MM.1S (cell line): Measurements from ENCODE around the gene NDST4.

Experiments
- DNase-seq: peaks from one replicate; pipeline ENCODE4 v3.0.0-alpha.2; 2015
- H2AFZ ChIP-seq: fragments of 300-600 bp; sonication (generic); 2 replicates; pipeline ENCODE4 v1.6.0; 2016; ENCODE audit warnings: antibody characterized with exemption, low read length
- H3F3A ChIP-seq: fragments of 300-600 bp; sonication (generic); 2 replicates; pipeline ENCODE4 v1.6.1; 2016; ENCODE audit warnings: mild to moderate bottlenecking, antibody characterized with exemption, low read length, moderate library complexity, mixed read lengths; ENCODE audit not compliant: insufficient read depth
- H3K27ac ChIP-seq: fragments of 300-600 bp; sonication (generic); 2 replicates; pipeline ENCODE4 v1.5.1; 2016; ENCODE audit warnings: mild to moderate bottlenecking, low read length
- H3K27me3 ChIP-seq: fragments of 300-600 bp; sonication (generic); replicated peaks from 2 replicates; pipeline ENCODE4 v1.6.0; 2016; ENCODE audit warnings: low read length; ENCODE audit not compliant: insufficient read depth
- H3K36me3 ChIP-seq: fragments of 300-600 bp; sonication (generic); replicated peaks from 2 replicates; pipeline ENCODE4 v1.6.1; 2016; ENCODE audit warnings: mild to moderate bottlenecking, low read length, mixed read lengths; ENCODE audit not compliant: insufficient read depth
- H3K4me1 ChIP-seq: fragments of 300-600 bp; sonication (generic); 2 replicates; pipeline ENCODE4 v1.6.1; 2016; ENCODE audit warnings: low read length, mixed read lengths
- H3K4me2 ChIP-seq: fragments of 300-600 bp; sonication (generic); 2 replicates; pipeline ENCODE4 v1.6.0; 2016; ENCODE audit warnings: low read depth, low read length
- H3K4me3 ChIP-seq: fragments of 300-600 bp; sonication (generic); 2 replicates; pipeline ENCODE4 v1.5.1; 2016; ENCODE audit warnings: low read length, mixed read lengths
- H3K79me2 ChIP-seq: fragments of 300-600 bp; sonication (generic); 2 replicates; pipeline ENCODE4 v1.6.1; 2016; ENCODE audit warnings: mixed run types, low read length, mixed read lengths
- H3K9ac ChIP-seq: fragments of 300-600 bp; sonication (generic); 2 replicates; pipeline ENCODE4 v1.6.1; 2016; ENCODE audit warnings: low read length, mixed read lengths
- H3K9me2 ChIP-seq: fragments of 300-600 bp; sonication (generic); replicated peaks from 2 replicates; pipeline ENCODE4 v1.6.1; 2016; ENCODE audit warnings: mild to moderate bottlenecking, low read length, mixed read lengths; ENCODE audit not compliant: insufficient read depth
- H3K9me3 ChIP-seq: fragments of 300-600 bp; sonication (generic); replicated peaks from 2 replicates; pipeline ENCODE4 v1.6.1; 2016; ENCODE audit warnings: mild to moderate bottlenecking, low read length, mixed read lengths; ENCODE audit not compliant: insufficient read depth
- H4K20me1 ChIP-seq: fragments of 300-600 bp; sonication (generic); 2 replicates; pipeline ENCODE4 v1.6.1; 2016; ENCODE audit warnings: mild to moderate bottlenecking, low read length, moderate library complexity, mixed read lengths; ENCODE audit not compliant: insufficient read depth
- CTCF ChIP-seq: fragments of 300-600 bp; sonication (generic); IDR thresholded peaks from 2 replicates; pipeline ENCODE4 v1.5.1; 2016; ENCODE audit warnings: antibody characterized with exemption, low read length, mixed read lengths
- EZH2 ChIP-seq: fragments of 300-600 bp; sonication (generic); optimal IDR thresholded peaks from 2 replicates; pipeline ENCODE3; 2017; ENCODE audit warnings: low read depth, mild to moderate bottlenecking, antibody characterized with exemption, low read length, mixed read lengths
- EZH2phosphoT487 ChIP-seq: fragments of 300-600 bp; sonication (generic); IDR thresholded peaks from 2 replicates; pipeline ENCODE4 v1.6.1; 2018; ENCODE audit warnings: antibody characterized with exemption, low read length

Gene NDST4

GRCh38 chr4:114886761-114887160 is 226.7 kb downstream of the NDST4 start:
- no peak overlapping the region for H2AFZ ChIP-seq
- no peaks in the 10 kb centered on the region for H3K27me3 ChIP-seq
- no peak overlapping the region for H3K4me3 ChIP-seq
- H3K9me3 ChIP-seq: no peaks in the 10 kb centered on the region
- DNase-seq: no peak
- H3K4me1 ChIP-seq: no peaks in the 10 kb centered on the region
- no peak overlapping the region for H3K9ac ChIP-seq
- H4K20me1 ChIP-seq: no peaks in the 10 kb centered on the region
- H3K79me2 ChIP-seq: no peaks in the 10 kb centered on the region
- no peak overlapping the region for H3K27ac ChIP-seq
- no peak for TF ChIP-seq CTCF
- TF ChIP-seq EZH2phosphoT487: no peak
- TF ChIP-seq EZH2: no peak
- H3K4me2 ChIP-seq: no peak overlapping the region
- no peaks in the 10 kb centered on the region for H3K36me3 ChIP-seq
- H3K9me2 ChIP-seq: no peaks in the 10 kb centered on the region
- H3F3A ChIP-seq: no peaks in the 10 kb centered on the region

- H3K27ac ChIP-seq: no peak overlapping the region
- TF ChIP-seq CTCF (no peak), EZH2phosphoT487 (no peak), EZH2 (no peak)
- H3K79me2 ChIP-seq: no peaks in the 10 kb centered on the region
- no peak overlapping the region for H3K4me3 ChIP-seq
- no peaks in the 10 kb centered on the region for H3K27me3 ChIP-seq
- H3K4me2 ChIP-seq: no peak overlapping the region
- no peaks in the 10 kb centered on the region for H4K20me1 ChIP-seq
- H3K9me2 ChIP-seq: no peaks in the 10 kb centered on the region
- no peak overlapping the region for H2AFZ ChIP-seq
- no peaks in the 10 kb centered on the region for H3K36me3 ChIP-seq
- H3K9ac ChIP-seq: no peak overlapping the region
- H3F3A ChIP-seq: no peaks in the 10 kb centered on the region
- H3K9me3 ChIP-seq: no peaks in the 10 kb centered on the region
- H3K4me1 ChIP-seq: no peaks in the 10 kb centered on the region
- DNase-seq: no peak
Measured at GRCh38 chr4:114883641-114884040, 229.8 kb downstream of the NDST4 start.

GRCh38 chr4:114879916-114880669 is 233.3 kb downstream of the NDST4 start:
- H3F3A ChIP-seq: no peaks in the 10 kb centered on the region
- H3K4me3 ChIP-seq: no peak overlapping the region
- H2AFZ ChIP-seq: no peak overlapping the region
- no peaks in the 10 kb centered on the region for H3K9me2 ChIP-seq
- H3K79me2 ChIP-seq: no peaks in the 10 kb centered on the region
- no peak overlapping the region for H3K4me2 ChIP-seq
- DNase-seq: no peak
- H3K27me3 ChIP-seq: no peaks in the 10 kb centered on the region
- no peaks in the 10 kb centered on the region for H4K20me1 ChIP-seq
- no peak overlapping the region for H3K9ac ChIP-seq
- no peaks in the 10 kb centered on the region for H3K4me1 ChIP-seq
- no peak overlapping the region for H3K27ac ChIP-seq
- TF ChIP-seq EZH2phosphoT487: no peak
- TF ChIP-seq CTCF: no peak
- no peak for TF ChIP-seq EZH2
- no peaks in the 10 kb centered on the region for H3K9me3 ChIP-seq
- no peaks in the 10 kb centered on the region for H3K36me3 ChIP-seq
